Parathyroid adenoma (tissue), 2 donors: Measurements from ENCODE around the gene IQCH.

Experiments used
- H2AFZ ChIP-seq: fragments of 300-600 bp; sonication (generic); one replicate; pipeline ENCODE4 v1.7.0; 2017; ENCODE audit warnings: antibody characterized with exemption, mild to moderate bottlenecking
- H3K27ac ChIP-seq: fragments of 300-600 bp; sonication (generic); one replicate; pipeline ENCODE4 v1.7.0; 2017
- H3K27me3 ChIP-seq: fragments of 300-600 bp; sonication (generic); one replicate; pipeline ENCODE4 v1.7.0; 2017; ENCODE audit warnings: low read length; ENCODE audit not compliant: control insufficient read depth, insufficient read depth
- H3K36me3 ChIP-seq: fragments of 300-600 bp; sonication (generic); one replicate; pipeline ENCODE4 v1.7.0; 2017; ENCODE audit warnings: low read length; ENCODE audit not compliant: control insufficient read depth, insufficient read depth
- H3K4me1 ChIP-seq: fragments of 300-600 bp; sonication (generic); one replicate; pipeline ENCODE4 v1.7.0; 2017; ENCODE audit warnings: control low read depth
- H3K4me2 ChIP-seq: fragments of 300-600 bp; sonication (generic); one replicate; pipeline ENCODE4 v1.7.0; 2017; ENCODE audit warnings: low read length
- H3K4me3 ChIP-seq: fragments of 300-600 bp; sonication (generic); one replicate; pipeline ENCODE4 v1.7.0; 2017; ENCODE audit warnings: low read depth, low read length
- H3K79me2 ChIP-seq: fragments of 300-600 bp; sonication (generic); one replicate; pipeline ENCODE4 v1.7.0; 2017; ENCODE audit warnings: control low read depth
- H3K9ac ChIP-seq: fragments of 300-600 bp; sonication (generic); one replicate; pipeline ENCODE4 v1.7.0; 2017; ENCODE audit warnings: mild to moderate bottlenecking
- H3K9me3 ChIP-seq: fragments of 300-600 bp; sonication (generic); one replicate; pipeline ENCODE4 v1.7.0; 2017; ENCODE audit warnings: low read length; ENCODE audit not compliant: control insufficient read depth
- TF ChIP-seq, protein P1 (sequence below): fragments of 300-600 bp; sonication (generic); IDR thresholded peaks from one replicate; pipeline ENCODE4 v1.7.0; 2017; ENCODE audit warnings: antibody characterized with exemption, mild to moderate bottlenecking
- donor health status: primary hyperparathyroidism.

The IQCH gene

DNA sequence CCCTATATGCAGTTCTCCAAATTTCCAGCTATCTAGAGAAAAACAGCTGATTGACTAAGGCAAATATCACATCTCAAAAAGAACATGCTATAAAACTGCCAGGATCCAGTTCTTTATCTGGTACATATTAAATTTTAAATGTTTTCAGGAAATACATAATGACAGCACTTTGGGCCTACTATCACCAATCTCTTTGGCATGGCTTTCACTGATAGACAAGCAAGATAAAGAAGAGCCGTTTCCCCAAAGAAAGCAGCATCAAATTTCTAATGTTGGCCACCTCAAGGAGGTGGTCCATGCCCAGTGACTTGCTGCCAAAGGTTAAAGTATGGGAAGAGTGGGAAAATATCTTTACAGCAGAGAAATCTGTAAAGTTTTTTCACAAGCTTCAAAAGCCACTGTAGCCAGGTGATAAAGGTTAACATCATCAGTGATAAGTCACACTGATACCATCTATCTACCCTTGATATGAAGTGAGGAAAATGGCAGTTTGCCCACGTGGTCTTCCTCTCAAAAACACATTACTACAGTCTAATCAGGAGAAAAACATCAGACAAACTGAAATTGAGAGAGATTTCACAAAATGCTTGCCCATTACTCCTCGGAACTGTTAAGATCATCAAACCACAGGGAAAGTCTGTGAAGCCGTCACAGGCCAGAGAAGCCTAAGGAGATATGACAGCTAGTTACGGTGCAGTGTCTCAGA is 220.0 kb downstream of the IQCH start:
- Histone ChIP-seq H3K36me3 (no peaks in the 10 kb centered on the region), H3K27ac (no peak overlapping the region), H3K9ac (no peak overlapping the region), H3K79me2 (no peaks in the 10 kb centered on the region), H3K9me3 (no peaks in the 10 kb centered on the region), H3K4me2 (no peak overlapping the region), H2AFZ (no peak overlapping the region), H3K4me3 (no peak overlapping the region), H3K27me3 (no peaks in the 10 kb centered on the region), H3K4me1 (no peaks in the 10 kb centered on the region)
- TF ChIP-seq, protein P1, sequence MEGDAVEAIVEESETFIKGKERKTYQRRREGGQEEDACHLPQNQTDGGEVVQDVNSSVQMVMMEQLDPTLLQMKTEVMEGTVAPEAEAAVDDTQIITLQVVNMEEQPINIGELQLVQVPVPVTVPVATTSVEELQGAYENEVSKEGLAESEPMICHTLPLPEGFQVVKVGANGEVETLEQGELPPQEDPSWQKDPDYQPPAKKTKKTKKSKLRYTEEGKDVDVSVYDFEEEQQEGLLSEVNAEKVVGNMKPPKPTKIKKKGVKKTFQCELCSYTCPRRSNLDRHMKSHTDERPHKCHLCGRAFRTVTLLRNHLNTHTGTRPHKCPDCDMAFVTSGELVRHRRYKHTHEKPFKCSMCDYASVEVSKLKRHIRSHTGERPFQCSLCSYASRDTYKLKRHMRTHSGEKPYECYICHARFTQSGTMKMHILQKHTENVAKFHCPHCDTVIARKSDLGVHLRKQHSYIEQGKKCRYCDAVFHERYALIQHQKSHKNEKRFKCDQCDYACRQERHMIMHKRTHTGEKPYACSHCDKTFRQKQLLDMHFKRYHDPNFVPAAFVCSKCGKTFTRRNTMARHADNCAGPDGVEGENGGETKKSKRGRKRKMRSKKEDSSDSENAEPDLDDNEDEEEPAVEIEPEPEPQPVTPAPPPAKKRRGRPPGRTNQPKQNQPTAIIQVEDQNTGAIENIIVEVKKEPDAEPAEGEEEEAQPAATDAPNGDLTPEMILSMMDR: no peak

DNA sequence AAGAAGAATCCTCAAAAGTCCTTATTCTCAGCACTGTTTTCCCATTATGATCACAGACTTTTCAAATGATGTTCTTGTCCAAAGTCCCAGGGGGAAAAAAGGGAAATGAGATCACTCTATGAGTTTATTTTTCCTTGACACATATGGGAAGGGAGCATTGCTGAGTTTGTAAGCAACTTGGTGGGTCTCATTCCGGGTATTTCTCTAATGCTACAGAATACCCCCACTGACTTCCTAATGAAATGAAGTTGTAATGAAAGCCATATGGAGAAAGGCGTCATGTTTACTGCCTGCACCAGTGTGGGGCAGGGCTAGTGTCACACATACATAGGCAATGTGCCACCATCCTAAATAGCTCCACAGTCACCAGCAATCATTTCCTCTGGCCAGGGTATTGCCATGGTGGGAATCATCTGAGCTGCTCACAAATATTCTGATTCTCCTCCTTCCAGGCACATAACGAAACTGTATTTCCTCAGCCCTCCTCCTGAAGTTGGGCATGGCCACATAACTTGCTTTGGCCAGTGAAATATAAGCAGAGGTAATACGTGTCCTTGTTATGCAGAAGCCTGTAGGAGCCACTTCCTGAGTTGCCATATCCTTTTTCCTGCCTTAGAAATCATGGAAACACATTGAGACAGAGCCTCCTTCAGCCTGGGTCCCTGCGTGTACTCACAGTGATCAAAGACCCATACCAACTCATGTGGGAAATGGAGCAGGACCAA is 225.4 kb downstream of the IQCH start:
- Histone ChIP-seq H3K36me3 (no peaks in the 10 kb centered on the region), H3K9me3 (no peaks in the 10 kb centered on the region), H3K4me3 (no peak overlapping the region), H2AFZ (no peak overlapping the region), H3K27me3 (no peaks in the 10 kb centered on the region), H3K4me2 (no peak overlapping the region), H3K27ac (no peak overlapping the region), H3K9ac (no peak overlapping the region), H3K79me2 (no peaks in the 10 kb centered on the region), H3K4me1 (no peaks in the 10 kb centered on the region)
- TF ChIP-seq, protein P1: no peak

DNA sequence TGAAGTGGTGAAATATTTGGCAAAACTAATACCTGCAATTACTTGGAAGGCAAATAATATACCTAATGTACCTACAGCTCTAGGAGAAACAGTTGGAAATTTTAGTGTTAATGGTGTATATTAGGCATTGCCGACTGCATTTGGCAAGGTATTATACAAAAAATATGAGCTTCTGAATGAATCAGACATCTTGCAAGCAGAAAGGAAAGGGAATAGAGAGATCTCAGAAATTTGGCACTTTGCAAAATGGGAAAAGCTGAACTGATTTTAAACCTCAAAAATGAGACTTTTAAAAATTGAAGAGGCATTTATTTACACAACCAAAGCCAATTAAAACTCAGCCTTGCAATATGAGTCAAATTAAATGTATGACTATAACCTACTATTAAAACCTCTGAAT is 226.2 kb downstream of the IQCH start:
- H3K27me3 ChIP-seq: no peaks in the 10 kb centered on the region
- H3K4me3 ChIP-seq: no peak overlapping the region
- H3K4me2 ChIP-seq: no peak overlapping the region
- TF ChIP-seq, protein P1: no peak
- H3K79me2 ChIP-seq: no peaks in the 10 kb centered on the region
- no peaks in the 10 kb centered on the region for H3K9me3 ChIP-seq
- no peak overlapping the region for H3K27ac ChIP-seq
- H2AFZ ChIP-seq: no peak overlapping the region
- no peak overlapping the region for H3K9ac ChIP-seq
- H3K4me1 ChIP-seq: no peaks in the 10 kb centered on the region
- no peaks in the 10 kb centered on the region for H3K36me3 ChIP-seq

DNA sequence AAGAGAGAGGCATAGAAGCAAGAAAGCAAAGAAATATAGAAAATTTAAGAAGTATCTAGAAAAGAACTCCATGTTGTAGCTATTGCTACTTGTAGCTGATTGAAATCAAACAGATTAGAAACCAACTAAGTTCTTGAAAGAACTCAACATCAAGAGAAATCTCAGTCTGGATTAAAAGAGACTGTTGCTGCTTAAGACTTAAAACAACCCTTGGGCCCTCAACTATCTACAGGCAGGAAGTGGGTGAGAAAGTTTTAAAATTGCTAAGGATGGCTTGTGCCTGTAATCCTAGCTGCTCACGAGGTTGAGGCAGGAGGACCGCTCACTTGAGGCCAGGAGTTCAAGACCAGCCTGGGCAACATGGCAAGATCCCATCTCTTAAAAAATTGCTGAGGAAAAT is 227.1 kb downstream of the IQCH start:
- Histone ChIP-seq H3K9ac (no peak overlapping the region), H3K79me2 (no peaks in the 10 kb centered on the region), H3K4me3 (no peak overlapping the region), H3K27me3 (no peaks in the 10 kb centered on the region), H3K36me3 (no peaks in the 10 kb centered on the region), H3K27ac (no peak overlapping the region), H2AFZ (no peak overlapping the region), H3K4me2 (no peak overlapping the region), H3K9me3 (no peaks in the 10 kb centered on the region), H3K4me1 (no peaks in the 10 kb centered on the region)
- TF ChIP-seq, protein P1: no peak
